NCI-H187 treated with DMSO at 0.1 percent for 48 hours (cell line): ENCODE data around the gene CEP170B.
"Not testable (repeated sequence)": the region's sequence is repeated elsewhere in the genome, so short reads cannot be mapped to it uniquely, and the experiment has no call there.

Experiments
- DNase-seq: peaks from one replicate; lab custom pipeline; 2025; lab: John Stamatoyannopoulos, UW

The CEP170B gene

DNA sequence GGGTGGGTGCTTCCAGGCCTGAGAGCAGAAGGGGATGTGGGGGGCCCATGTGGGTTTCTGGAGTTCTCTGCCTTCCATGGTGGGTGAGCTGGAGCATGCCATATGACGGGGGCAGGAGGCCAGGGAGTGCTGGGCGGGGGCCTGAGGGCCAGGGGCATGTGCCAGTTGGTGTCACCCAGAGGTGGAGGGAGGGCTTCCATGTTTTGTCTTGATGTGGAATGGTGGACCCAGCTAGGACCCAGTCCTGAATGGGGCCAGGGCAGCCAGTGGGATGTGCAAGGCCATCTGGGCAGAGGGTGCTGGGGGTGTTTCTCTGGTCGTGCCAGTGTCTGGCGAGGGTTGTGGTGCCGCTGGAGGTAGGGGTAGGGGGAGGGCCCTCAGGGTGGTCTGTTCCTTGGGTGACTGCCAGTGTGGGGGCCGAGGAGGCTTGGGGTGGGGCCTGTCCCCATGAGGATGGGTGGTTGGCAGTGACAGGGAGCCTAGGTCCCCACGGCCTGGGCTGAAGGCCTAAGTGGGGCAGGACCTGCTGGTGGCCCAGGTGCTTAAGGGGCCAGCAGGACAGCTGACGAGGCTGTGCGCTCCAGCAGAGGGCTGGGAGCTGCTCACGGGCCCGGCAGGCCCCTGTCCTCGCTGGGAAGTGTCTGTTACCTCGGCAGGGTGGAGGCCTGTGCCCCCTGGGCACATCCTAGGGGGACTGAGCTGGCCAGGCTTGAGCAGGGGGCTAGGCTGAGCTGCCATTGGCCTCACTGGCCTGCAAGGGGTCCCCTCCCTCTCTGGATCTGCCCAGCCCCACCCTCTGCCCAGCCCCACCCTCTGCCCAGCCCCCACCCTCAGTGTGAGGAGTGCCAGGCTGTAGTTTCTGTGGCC, 26.8 kb downstream of the CEP170B start:
- DNase-seq, result no peak

DNA sequence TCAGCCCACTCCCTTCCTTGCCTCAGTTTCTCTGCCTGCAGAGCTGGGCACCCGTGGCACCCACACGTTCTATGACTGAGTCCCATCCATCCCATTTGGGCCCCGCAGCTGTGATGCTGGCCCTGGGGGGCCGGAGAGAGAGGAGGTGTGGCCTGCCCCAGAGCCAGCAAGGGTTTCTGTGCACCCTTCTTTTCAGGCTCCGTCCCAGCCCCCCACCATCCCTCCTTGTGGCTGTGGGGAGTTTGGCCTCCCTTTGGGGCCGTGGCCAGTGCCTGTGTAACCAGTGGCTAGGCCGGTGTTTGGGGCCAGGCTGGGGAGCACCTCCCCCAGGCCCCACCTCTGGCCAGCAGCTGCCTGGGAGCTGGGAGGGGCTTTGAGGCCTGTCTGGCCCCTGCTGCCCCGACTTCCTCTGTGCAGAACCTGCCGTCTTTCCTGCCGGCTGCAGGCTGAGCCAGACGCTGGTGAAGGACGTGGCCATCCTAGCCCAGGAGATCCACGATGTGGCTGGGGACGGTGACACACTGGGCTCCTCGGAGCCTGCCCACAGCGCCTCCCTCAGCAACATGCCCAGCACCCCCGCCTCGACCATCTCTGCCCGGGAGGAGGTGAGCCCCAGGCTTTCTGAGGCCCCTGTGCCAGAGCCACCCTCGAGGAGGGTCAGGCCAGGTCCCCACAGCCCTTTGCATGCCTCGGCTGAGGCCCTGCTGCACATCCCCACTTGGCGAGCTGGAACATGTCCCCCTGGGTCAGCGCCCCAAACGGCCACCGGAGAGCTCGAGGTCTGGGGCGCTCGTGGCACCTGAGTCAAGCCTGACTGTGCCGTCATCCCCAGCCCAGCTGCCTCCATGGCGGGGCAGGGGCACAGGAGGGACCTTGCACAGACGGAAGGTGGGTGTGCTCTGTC, 27.7 kb downstream of the CEP170B start:
- no peak for DNase-seq

DNA sequence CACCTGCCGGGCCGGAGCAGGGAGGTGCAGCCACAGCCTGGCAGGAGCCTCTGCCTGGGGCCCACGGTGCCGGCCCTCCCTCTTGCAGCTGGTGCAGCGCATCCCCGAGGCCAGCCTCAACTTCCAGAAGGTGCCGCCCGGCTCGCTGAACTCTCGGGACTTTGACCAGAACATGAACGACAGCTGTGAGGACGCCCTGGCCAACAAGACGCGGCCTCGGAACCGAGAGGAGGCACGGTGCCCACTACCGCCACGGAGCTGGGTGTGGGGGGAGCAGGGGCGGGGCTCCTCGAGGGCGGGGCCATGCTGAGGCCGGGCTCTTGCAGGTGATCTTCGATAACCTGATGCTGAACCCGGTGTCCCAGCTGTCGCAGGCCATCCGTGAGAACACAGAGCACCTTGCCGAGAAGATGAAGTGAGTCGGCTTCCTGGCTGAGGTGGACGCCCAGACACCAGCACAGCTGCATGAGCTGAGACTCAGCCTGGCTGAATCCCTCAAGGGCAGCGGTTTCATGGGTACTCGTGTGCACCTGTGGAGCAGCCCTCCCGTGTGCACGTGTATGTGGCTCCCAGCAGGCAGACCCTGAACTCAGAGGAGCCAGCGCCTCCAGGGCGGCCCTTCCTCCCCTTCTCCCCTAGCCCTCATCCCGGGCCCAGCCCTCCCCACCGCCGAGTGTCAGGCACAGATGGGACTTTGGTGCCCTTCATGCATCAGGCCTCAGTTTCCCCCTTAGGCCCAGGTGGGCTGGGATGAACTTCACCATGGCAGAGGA, 28.6 kb downstream of the CEP170B start:
- DNase-seq, result no peak

DNA sequence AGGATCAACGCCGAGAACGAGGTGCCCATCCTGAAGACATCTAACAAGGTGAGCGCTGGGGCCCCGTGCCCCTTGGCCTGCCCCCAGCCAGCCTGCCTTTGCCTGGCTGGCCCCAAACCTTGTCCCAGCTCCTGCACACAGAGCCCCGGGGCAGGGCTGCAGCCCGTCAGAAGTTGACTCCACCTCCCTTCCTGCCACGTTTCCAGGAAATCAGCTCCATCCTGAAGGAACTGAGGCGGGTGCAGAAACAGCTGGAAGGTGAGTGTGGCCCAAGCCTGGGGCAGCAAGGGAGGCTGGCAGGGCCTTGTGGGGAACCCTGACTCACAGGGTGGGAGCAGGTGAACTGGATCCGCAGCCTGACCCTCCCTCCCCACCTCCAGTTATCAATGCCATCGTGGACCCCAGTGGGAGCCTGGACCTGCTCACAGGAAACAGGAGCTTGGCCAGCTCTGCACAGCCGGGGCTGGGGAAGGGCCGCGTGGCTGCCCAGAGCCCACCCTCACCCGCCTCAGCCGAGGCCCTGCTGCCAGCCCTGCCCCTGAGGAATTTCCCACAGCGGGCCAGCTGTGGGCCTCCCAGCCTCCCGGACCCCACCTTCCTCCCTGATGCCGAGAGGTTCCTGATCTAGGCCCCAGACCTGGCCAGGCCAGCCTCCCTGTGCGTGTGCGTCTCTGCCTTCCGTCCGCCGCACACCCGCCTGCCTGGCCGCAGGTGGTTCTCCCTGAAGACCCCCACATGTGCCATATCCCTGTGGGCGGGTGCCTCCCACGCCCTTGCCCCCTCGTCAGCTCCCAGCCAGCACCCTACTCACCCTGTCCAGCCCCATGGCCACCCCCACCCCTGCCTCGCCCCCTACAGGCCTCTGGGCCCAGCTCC, 29.5 kb downstream of the CEP170B start:
- DNase-seq, result no peak

DNA sequence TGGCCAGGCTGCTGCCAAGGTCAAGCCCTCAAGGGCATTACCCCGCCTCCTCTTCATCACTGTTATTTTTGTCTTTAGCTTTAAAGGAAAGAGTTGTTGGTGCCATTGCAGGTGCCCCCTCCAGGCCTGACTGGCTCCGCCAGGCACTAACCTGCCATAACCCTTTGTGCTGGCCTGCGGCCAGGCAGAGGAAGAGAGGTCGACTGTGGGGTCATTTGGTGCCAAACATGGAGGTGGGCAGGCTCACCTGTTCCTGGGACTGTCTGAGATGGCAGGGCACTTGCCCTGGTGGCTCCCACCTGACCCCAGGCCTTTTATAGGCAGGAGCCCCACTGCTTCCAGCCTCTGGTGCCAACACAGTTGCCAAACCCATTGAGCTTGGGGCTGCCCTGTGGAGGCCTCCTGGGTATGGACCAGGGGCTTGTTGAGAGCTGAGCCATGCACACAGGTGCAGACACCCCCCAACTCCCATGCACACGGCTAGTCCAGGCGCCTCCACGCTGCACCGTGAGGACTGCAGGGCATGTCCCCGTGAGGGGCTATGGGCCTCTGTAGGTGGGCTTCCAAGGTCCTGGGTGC, 30.2 kb downstream of the CEP170B start:
- no peak for DNase-seq

DNA sequence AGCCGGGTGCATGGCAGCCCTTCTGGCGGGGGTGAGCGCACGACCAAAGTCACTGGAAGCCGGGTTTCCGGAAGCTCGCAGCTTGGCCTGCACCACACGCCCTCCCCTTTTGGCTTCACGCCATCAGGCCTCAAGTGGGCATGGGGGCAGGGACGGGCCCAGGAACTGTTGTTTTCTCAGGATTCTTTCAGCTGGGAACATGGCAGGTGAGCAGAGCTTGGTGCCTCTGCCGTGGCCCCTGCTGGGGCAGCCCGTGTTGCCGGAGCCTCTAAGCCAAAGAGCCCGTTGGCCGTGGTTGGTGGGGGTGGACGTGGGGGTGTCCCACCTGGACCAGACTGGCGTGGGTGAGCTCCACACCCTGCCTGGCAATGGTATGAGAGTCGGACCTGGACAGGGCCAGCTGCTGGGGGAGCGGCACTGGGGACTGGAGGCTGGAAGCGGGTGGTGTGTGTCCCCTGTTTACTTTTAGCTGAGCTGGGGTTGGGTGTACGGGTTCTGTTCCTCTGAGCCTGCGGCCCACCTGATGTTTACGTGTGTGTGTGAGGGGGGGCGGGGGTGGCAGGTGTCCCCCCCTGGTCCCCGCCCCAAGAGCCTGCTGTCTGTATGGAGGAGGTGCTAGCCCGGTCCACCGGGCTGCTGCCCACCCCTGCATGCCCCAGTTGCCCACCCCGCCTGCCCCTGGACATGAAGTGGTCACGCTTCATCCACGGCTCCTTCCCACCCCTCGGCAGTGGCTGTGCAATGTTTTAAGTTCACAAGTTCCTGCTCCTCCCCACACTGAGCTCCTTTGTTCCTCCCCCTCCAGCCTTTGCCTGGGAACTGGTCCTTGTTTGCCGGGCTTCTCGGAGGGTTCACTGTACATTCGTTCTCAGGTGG, 31.0 kb downstream of the CEP170B start:
- peak; percentile 20 for DNase-seq

DNA sequence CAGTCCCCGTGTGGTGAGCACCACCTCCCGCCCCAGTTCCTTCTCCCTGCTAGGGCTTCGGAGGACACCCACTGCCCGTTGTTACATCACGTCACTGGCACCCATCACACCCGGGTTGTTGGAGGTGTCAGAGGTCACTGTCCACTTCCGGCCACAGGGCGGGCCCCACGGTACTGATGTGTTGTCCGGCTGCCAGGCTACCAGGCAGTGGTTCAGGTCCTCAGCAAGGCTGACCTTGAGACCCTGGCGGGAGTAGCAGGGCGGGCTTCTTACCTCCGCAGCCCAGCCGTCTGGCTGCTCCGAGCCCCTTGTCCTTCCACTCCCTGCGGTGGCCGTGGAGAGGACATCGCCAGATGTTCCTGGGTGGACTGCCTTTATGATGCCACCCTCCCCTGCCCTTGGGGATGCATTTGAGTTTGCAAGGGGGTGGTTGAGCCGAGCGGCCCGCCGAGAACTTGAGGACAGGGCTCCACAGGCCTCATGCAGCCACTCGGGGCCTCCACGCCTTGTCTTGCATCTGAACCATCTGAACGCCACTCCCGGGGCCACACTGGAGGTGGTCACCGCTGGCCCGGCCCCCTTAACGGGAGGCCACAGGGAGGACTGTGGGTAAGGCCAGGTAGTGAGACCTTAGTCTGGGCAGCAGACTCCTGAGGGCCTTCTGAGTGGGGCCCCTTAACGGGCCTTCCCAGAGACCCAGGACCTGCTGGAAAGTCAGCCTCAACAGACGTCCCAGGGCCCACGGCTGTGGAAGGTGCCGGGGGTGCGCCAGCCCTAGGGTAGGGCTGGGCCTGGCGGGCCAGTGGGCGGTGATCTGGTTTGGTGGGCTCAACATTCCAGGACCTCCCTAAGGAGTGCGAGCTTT, 32.5 kb downstream of the CEP170B start:
- no peak for DNase-seq

DNA sequence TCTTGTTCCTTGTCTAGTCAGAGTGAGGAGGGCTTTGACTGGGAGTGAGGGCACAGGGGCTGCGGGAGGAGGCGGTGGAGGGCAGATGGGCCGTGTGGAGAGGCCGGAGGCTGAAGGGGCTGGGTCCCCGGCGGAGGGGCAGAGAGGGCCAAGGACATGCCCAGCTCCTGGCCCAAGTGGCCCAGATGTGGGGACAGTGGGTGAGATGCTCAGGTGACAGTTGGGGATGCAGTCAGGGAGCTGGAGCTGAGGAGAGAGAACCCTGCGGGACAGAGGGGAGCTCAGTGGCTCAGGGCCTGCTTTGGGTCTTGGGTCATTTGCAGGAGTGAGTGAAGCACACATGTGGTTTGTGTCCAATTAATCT, 33.1 kb downstream of the CEP170B start:
- DNase-seq, result no peak

DNA sequence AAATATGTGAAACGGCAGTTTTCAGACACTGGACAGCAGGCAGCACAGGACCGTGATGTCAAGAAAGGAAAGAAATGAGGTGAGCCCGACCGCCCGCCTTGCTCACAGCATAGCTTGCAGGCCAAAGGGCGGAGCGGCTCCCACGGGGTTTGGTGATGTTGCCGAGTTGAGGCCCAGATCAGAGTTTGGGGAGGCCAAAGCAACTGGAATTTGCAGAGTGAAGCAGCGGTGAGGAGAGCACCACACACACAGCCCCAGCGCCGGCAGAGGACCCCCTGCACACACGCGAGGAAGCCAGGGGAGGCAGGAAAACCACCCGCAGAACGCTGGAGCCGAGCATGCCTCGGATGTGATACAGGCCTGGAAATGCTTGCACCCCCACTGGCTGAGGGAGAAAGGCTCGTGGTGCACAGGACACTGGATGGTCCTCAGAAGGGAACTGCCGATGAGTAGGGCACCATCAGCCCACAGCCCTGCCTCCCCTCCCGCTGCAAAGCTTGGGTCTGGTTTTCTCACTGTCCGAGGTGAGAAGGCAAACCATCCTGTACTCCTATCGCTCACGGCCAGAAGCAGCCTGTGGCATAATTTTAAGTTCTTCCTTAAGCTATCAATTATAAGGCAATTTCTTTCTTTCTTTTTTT, 33.9 kb downstream of the CEP170B start:
- no peak for DNase-seq

DNA sequence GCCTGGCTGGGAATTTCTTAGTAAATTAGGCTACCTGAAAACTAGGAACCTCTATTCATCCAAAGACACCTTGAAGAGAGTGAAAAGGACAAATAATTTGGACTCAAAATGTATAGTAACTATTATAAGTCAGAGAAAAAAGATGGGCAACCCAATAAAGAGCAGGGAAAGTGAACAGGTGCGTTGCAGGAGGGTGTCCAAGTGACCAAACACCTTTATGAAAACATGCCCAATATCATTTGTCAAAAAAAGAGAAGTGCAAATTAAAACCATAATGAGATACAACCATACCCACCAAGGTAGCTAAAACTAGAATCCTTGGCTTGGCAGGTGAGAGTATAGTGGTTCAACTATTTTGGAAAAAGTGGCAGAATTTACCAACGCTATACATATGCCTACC, 34.7 kb downstream of the CEP170B start:
- DNase-seq, result no peak

DNA sequence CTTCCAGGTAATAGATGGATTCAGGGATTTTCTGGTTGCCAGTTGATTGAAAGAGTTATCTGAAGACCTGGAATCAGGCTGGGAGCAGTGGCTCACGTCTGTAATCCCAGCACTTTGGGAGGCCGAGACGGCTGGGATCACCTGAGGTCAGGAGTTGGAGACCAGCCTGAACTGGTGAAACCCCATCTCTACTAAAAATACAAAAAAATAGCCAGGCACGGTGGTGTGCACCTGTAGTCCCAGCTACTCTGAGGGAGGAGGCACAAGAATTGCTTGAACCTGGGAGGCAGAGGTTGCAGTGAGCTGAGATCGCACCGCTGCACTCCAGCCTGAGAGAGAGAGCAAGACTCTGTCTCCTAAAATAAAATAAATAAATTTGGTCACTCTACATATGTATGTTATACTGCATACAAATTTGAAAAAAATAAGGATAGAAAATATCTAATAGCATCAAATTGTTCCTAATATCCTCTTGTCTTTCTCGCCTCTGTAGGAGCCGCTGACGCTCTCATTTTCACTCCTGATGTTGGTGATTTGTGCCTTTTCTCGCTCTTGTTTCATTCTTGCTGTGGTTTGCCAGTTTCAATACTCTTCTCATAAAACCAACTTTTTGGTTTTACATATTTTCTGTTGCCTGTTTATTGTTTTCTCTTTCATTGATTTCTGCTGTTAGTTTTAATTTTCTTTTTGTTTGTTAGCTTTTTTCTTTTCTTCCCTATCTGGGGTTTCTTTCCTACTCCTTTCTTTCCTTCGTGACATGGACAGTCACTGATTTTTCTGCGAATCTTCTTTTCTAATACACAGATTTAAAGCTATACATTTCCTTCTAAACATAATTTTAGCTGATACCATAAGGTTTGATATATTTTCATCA, 35.8 kb downstream of the CEP170B start:
- no peak for DNase-seq

DNA sequence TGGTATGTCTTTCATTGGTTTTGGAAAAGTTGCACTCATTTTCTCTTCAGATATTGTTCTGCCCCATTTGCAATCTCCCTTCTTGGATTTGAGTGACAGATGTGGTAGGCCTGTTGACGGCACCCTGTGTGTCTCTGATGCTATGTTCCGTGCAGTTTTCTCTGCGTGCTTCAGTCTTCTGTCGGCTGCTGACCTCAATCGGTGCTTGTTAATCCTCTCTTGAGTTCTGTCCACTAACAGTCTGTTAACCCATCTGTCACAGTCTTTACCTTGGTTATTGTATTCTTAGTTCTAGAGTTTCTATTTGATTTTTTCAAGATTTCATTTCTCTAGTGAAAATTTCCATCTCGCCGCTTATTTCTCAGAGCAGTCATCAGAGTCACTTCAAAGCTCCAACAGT, 38.9 kb downstream of the CEP170B start:
- DNase-seq, result no peak

DNA sequence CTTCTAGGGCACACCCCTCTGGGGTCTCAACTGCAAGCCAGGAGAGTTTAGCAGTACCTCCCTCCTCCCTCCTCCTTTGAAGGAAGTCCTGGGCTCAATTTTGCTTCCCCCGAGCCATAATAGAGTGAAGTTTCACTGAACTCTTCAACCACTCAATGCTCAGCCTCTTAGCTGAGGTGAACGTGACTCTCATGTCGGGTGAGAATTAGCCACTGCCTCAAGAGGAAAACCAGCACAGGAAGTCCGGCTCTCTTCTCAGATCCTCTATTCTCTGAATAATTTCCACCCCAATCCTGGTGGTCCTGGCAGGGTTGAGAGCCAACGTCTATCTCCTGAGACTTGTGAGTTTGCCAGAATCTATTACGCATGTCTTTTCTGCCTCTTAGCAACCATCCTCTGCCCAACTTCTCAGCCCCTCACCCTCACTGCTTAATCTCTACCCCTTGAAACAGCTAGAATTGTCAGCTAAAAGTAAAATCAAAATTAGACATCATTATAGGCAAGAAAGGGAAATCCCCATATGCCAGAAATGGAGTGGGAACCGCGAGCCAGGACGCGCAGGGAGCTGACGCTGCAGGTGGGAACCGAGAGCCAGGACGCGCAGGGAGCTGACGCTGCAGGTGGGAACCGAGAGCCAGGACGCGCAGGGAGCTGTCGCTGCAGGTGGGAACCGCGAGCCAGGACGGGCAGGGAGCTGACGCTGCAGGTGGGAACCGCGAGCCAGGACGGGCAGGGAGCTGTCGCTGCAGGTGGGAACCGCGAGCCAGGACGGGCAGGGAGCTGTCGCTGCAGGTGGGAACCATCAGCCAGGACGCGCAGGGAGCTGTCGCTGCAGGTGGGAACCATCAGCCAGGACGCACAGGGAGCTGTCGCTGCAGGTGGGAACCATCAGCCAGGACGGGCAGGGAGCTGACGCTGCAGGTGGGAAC, 39.8 kb downstream of the CEP170B start:
- not testable (repeated sequence) for DNase-seq

DNA sequence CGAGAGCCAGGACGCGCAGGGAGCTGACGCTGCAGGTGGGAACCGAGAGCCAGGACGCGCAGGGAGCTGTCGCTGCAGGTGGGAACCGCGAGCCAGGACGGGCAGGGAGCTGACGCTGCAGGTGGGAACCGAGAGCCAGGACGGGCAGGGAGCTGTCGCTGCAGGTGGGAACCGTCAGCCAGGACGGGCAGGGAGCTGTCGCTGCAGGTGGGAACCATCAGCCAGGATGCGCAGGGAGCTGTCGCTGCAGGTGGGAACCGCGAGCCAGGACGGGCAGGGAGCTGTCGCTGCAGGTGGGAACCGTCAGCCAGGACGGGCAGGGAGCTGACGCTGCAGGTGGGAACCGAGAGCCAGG, 40.5 kb downstream of the CEP170B start:
- not testable (repeated sequence) for DNase-seq

DNA sequence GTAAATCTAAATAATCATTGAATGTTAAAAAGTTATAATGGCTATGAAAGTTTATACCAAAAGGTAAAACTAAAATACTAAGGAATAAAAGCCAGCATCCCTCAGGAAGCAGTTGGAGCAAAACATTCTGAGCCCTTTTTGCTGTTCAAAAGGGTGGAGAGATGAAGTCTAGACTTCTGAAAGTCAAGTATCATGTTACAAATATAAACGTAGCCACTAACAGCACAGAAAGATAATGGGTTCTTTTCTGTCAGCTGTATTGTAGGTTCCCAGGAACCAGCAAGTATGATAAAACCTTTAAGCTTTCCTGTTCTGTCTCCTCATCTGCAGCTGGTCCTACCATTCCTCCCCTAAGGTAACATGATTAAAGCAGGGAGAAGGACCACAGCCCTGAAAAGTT, 43.2 kb downstream of the CEP170B start:
- no peak for DNase-seq

DNA sequence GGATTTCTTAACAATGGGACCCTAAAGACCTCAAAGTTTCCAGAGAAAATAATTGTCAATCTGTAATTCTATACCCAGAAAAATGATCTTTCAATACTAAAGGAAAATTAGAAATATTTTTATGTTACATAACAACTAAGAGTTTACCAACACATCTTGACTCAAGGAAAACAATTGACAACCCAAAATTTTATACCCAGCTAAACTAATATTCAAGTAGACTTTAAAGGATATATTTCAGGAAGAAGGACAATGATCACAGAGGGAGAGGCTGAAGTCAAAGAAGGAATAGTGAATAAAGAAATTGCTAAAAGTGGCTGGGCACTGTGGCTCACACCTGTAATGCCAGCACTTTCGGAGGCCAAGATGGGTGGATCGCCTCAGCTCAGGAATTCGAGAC, 47.0 kb downstream of the CEP170B start:
- no peak for DNase-seq
